Neural progenitor cell (in vitro differentiated cells): ENCODE results near the gene MCRIP2. TPM values are rescaled to one million over a fixed set of nuclear protein-coding genes. Genes with fewer than 3 reads are reported as not detected.

Experiments
- DNase-seq: peaks from one replicate; pipeline ENCODE4 v3.0.0-alpha.2; 2016; ENCODE audit warnings: low spot score
- H2AFZ ChIP-seq: fragments of 200-600 bp; sonication (generic); replicated peaks from 2 replicates; pipeline ENCODE4 v1.6.1; 2016; ENCODE audit warnings: antibody characterized with exemption
- H3F3A ChIP-seq: fragments of 200-600 bp; sonication (generic); 2 replicates; pipeline ENCODE4 v1.6.1; 2016; ENCODE audit warnings: antibody characterized with exemption, low read depth
- H3K27ac ChIP-seq: fragments of 200-600 bp; sonication (generic); 2 replicates; pipeline ENCODE4 v1.5.1; 2016; ENCODE audit warnings: mild to moderate bottlenecking
- H3K27me3 ChIP-seq: fragments of 200-600 bp; sonication (generic); 2 replicates; pipeline ENCODE4 v1.6.1; 2016; ENCODE audit warnings: mild to moderate bottlenecking, moderate library complexity
- H3K36me3 ChIP-seq: fragments of 200-600 bp; sonication (generic); 2 replicates; pipeline ENCODE4 v1.5.1; 2016
- H3K4me1 ChIP-seq: fragments of 200-600 bp; sonication (generic); 2 replicates; pipeline ENCODE4 v1.6.1; 2016; ENCODE audit warnings: mixed run types
- H3K4me2 ChIP-seq: fragments of 200-600 bp; sonication (generic); 2 replicates; pipeline ENCODE4 v1.6.1; 2016
- H3K4me3 ChIP-seq: fragments of 200-600 bp; sonication (generic); 2 replicates; pipeline ENCODE4 v1.5.1; 2016
- H3K79me2 ChIP-seq: fragments of 200-600 bp; sonication (generic); 2 replicates; pipeline ENCODE4 v1.6.1; 2016; ENCODE audit warnings: low read depth
- H3K9ac ChIP-seq: fragments of 200-600 bp; sonication (generic); 2 replicates; pipeline ENCODE4 v1.6.1; 2016
- H3K9me3 ChIP-seq: fragments of 200-600 bp; sonication (generic); 2 replicates; pipeline ENCODE4 v1.5.1; 2016; ENCODE audit warnings: low read depth
- H4K20me1 ChIP-seq: fragments of 200-600 bp; sonication (generic); 2 replicates; pipeline ENCODE4 v1.6.1; 2016; ENCODE audit warnings: low read depth
- H3K27ac Mint-ChIP-seq: 3 replicates; pipeline ENCODE4 v1.8.0; 2021; ENCODE audit warnings: mixed read lengths
- H3K27me3 Mint-ChIP-seq: 2 replicates; pipeline ENCODE4 v1.8.0; 2022; ENCODE audit warnings: low read depth, mild to moderate bottlenecking, inconsistent platforms, moderate library complexity, mixed read lengths; ENCODE audit not compliant: insufficient read depth
- H3K36me3 Mint-ChIP-seq: 3 replicates; pipeline ENCODE4 v1.8.0; 2021; ENCODE audit warnings: mixed read lengths
- H3K4me1 Mint-ChIP-seq: 3 replicates; pipeline ENCODE4 v1.8.0; 2021; ENCODE audit warnings: mixed read lengths
- H3K4me3 Mint-ChIP-seq: 3 replicates; pipeline ENCODE4 v1.8.0; 2021; ENCODE audit warnings: mild to moderate bottlenecking, moderate library complexity, mixed read lengths
- H3K9me3 Mint-ChIP-seq: 3 replicates; pipeline ENCODE4 v1.8.0; 2020; ENCODE audit warnings: mixed read lengths
- CTCF ChIP-seq: fragments of 200-600 bp; sonication (generic); IDR thresholded peaks from 2 replicates; pipeline ENCODE4 v1.5.1; 2017; ENCODE audit warnings: antibody characterized with exemption, mild to moderate bottlenecking
- EZH2 ChIP-seq: fragments of 200-600 bp; sonication (generic); IDR thresholded peaks from 2 replicates; pipeline ENCODE4 v1.6.1; 2017; ENCODE audit warnings: antibody characterized with exemption, mild to moderate bottlenecking, moderate library complexity
- EZH2phosphoT487 ChIP-seq: fragments of 200-600 bp; sonication (generic); IDR thresholded peaks from 2 replicates; pipeline ENCODE4 v1.6.1; 2017; ENCODE audit warnings: antibody characterized with exemption
- total RNA-seq: library from RNA; depleted of rRNA; stranded (reverse); fragments of >200 nt; gene quantifications from 2 replicates; pipeline ENCODE4 v1.2.3, GENCODE V29; 2015; ENCODE audit warnings: low replicate concordance

Gene MCRIP2
- total RNA-seq, 1 donor from 2014 or later = 1.5 TPM

- Histone ChIP-seq H3F3A (peaks cover 60% of the 10 kb centered on the region), H3K4me3 (peak overlapping the region; percentile 94), H3K9ac (peak overlapping the region; percentile 75), H4K20me1 (peaks cover 34% of the 10 kb centered on the region), H3K4me2 (peak overlapping the region; percentile 100), H3K79me2 (peaks cover 33% of the 10 kb centered on the region), H3K4me1 (peaks cover 14% of the 10 kb centered on the region), H3K27ac (no peak overlapping the region), H3K36me3 (peaks cover 2% of the 10 kb centered on the region), H3K27me3 (peaks cover 3% of the 10 kb centered on the region), H2AFZ (no peak overlapping the region), H3K9me3 (no peaks in the 10 kb centered on the region)
- Mint-ChIP-seq H3K27ac (no peak overlapping the region), H3K4me3 (peak overlapping the region; percentile 82), H3K9me3 (no peaks in the 10 kb centered on the region), H3K36me3 (peaks cover 3% of the 10 kb centered on the region), H3K4me1 (peaks cover 25% of the 10 kb centered on the region), H3K27me3 (peaks cover 8% of the 10 kb centered on the region)
- TF ChIP-seq EZH2 (no peak), EZH2phosphoT487 (no peak), CTCF (peak; percentile 26)
- DNase-seq = peak; percentile 53
Observed at GRCh38 chr16:680967-681745, 39.5 kb downstream of the MCRIP2 start.

DNA sequence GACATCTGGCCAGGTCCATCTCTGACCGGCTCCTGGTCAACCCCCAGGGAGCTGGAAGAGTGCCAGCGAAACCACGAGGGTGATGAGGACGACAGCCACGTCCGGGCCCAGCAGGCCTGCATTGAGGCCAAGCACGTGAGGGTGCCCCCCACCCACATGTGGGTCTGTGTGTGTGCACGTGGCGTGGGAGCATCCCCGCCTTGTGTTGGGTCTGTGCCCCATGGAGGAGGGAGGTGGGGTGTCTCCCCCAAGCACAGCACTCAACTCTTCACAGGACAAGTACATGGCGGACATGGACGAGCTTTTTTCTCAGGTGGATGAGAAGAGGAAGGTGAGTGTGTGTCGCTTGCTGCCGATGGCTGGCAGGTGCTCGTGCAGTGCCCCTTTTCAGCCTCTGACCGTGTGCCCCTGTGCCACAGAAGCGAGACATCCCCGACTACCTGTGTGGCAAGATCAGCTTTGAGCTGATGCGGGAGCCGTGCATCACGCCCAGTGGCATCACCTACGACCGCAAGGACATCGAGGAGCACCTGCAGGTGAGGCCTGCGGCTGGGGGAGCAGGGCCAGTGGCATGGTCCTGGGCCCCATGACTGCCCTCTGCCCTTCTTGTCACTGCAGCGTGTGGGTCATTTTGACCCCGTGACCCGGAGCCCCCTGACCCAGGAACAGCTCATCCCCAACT is 40.3 kb downstream of the MCRIP2 start:
- peaks cover 8% of the 10 kb centered on the region for H3K27me3 Mint-ChIP-seq
- peaks cover 34% of the 10 kb centered on the region for H4K20me1 ChIP-seq
- H3K27ac ChIP-seq = no peak overlapping the region
- no peak overlapping the region for H3K9ac ChIP-seq
- peak overlapping the region; percentile 100 for H3K4me2 ChIP-seq
- H3K79me2 ChIP-seq = peaks cover 33% of the 10 kb centered on the region
- H3F3A ChIP-seq = peaks cover 58% of the 10 kb centered on the region
- H3K36me3 ChIP-seq = peaks cover 2% of the 10 kb centered on the region
- H2AFZ ChIP-seq = no peak overlapping the region
- TF ChIP-seq EZH2phosphoT487 = no peak
- TF ChIP-seq CTCF = no peak
- TF ChIP-seq EZH2 = no peak
- H3K27ac Mint-ChIP-seq = no peak overlapping the region
- H3K4me1 ChIP-seq = peaks cover 14% of the 10 kb centered on the region
- peak overlapping the region; percentile 82 for H3K4me3 Mint-ChIP-seq
- H3K9me3 Mint-ChIP-seq = no peaks in the 10 kb centered on the region
- no peaks in the 10 kb centered on the region for H3K9me3 ChIP-seq
- H3K4me3 ChIP-seq = peak overlapping the region; percentile 94
- peaks cover 3% of the 10 kb centered on the region for H3K36me3 Mint-ChIP-seq
- no peaks in the 10 kb centered on the region for H3K27me3 ChIP-seq
- H3K4me1 Mint-ChIP-seq = peaks cover 25% of the 10 kb centered on the region
- DNase-seq = no peak

DNA sequence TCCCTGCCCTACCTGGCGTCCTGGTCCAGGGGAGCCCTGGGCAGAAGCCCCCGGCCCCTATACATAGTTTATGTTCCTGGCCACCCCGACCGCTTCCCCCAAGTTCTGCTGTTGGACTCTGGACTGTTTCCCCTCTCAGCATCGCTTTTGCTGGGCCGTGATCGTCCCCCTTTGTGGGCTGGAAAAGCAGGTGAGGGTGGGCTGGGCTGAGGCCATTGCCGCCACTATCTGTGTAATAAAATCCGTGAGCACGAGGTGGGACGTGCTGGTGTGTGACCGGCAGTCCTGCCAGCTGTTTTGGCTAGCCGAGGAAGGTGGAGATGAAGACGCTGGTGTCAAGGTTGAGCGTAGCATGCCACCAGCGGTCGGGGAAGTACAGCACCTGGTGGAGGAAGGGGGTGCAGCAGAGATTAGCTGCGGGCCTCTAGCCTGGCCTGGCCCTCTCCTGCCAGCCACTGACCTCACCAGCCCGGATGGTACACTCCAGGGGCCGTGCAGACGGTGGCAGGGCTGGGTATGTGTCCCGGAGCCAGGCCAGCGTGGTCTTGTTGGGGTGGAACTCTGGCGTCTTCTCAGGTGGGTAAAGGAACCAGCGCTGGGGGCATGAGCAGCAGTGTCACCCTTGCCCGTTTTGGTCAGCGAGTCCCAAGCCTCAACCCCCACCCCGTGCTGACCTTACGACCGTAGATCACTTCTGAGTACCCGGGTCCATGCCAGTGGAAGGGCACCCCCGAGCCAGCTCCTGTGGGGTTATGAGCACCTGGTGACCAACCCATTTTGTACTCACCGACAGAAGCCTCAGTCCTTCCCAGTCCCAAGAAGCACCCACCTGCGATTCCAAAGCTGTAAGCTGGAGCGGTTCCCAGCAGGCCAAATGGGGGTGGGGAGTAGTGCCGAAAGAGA is 41.1 kb downstream of the MCRIP2 start:
- Mint-ChIP-seq H3K27me3 (peaks cover 9% of the 10 kb centered on the region), H3K4me3 (peak overlapping the region; percentile 82), H3K27ac (no peak overlapping the region), H3K9me3 (no peaks in the 10 kb centered on the region), H3K36me3 (peaks cover 3% of the 10 kb centered on the region), H3K4me1 (peaks cover 25% of the 10 kb centered on the region)
- H3K4me1 ChIP-seq = peaks cover 14% of the 10 kb centered on the region
- H3F3A ChIP-seq = peaks cover 58% of the 10 kb centered on the region
- TF ChIP-seq EZH2phosphoT487 (no peak), CTCF (no peak)
- H2AFZ ChIP-seq = no peak overlapping the region
- peaks cover 33% of the 10 kb centered on the region for H3K79me2 ChIP-seq
- H3K9ac ChIP-seq = no peak overlapping the region
- H3K36me3 ChIP-seq = peaks cover 2% of the 10 kb centered on the region
- H4K20me1 ChIP-seq = peaks cover 34% of the 10 kb centered on the region
- DNase-seq = no peak
- no peaks in the 10 kb centered on the region for H3K27me3 ChIP-seq
- H3K9me3 ChIP-seq = no peaks in the 10 kb centered on the region
- peak overlapping the region; percentile 87 for H3K4me2 ChIP-seq
- no peak overlapping the region for H3K27ac ChIP-seq
- H3K4me3 ChIP-seq = peak overlapping the region; percentile 55
